Fibroblast of skin of right quadriceps (primary cell): Measurements from ENCODE around the gene FAM209A.
"Not testable (repeated sequence)": the region's sequence is repeated elsewhere in the genome, so short reads cannot be mapped to it uniquely, and the experiment has no call there.

Experiments used
- DNase-seq: peaks from one replicate; pipeline ENCODE4 v3.0.0-alpha.2; 2013

Gene FAM209A

GRCh38 chr20:56542489-56543030 is 18.0 kb downstream of the FAM209A start:
- no peak for DNase-seq

- no peak for DNase-seq
Measured at GRCh38 chr20:56551571-56551970, 27.0 kb downstream of the FAM209A start.

GRCh38 chr20:56552911-56553629 is 28.5 kb downstream of the FAM209A start:
- DNase-seq = no peak

GRCh38 chr20:56554869-56555268 is 30.3 kb downstream of the FAM209A start:
- DNase-seq = peak; percentile 98

- no peak for DNase-seq
Measured at GRCh38 chr20:56558968-56559367, 34.4 kb downstream of the FAM209A start.

- not testable (repeated sequence) for DNase-seq
Measured at GRCh38 chr20:56564526-56564925, 40.0 kb downstream of the FAM209A start.

- DNase-seq = no peak
Measured at GRCh38 chr20:56565511-56565910, 41.0 kb downstream of the FAM209A start.

GRCh38 chr20:56566621-56567020 is 42.1 kb downstream of the FAM209A start:
- no peak for DNase-seq

- DNase-seq = no peak
Measured at GRCh38 chr20:56570832-56571231, 46.3 kb downstream of the FAM209A start.

- DNase-seq = no peak
Measured at GRCh38 chr20:56572172-56572571, 47.6 kb downstream of the FAM209A start.

- DNase-seq = no peak
Measured at GRCh38 chr20:56573986-56574385, 49.4 kb downstream of the FAM209A start.

GRCh38 chr20:56574531-56575142 is 50.1 kb downstream of the FAM209A start:
- DNase-seq = no peak

GRCh38 chr20:56575157-56575556 is 50.6 kb downstream of the FAM209A start:
- DNase-seq = no peak
